Stomach (tissue), 9 donors: ENCODE data around the gene MAP3K10. TPM values are rescaled to one million over a fixed set of nuclear protein-coding genes. Genes with fewer than 3 reads are reported as not detected.
A peak's percentile ranks its signal among the peaks of the same experiment; 100 is the strongest.

Experiments used
- DNase-seq, 2 donors: peaks; one replicate each; pipeline versions ENCODE4 v3.0.0 to v3.0.0-alpha.2; 2013 to 2019
- H3K27ac ChIP-seq, 5 donors: fragments of 200-600 bp in 4 of 5; sonication (generic) in 4 of 5; one replicate each; pipeline ENCODE4 v1.5.1; 2013 to 2019; ENCODE audit warnings: mild to moderate bottlenecking in 1 of 5, moderate library complexity in 1 of 5
- H3K27me3 ChIP-seq, 3 donors: fragments of 200-600 bp; sonication (generic); one replicate each; pipeline ENCODE4 v1.5.1; 2017 to 2019; ENCODE audit warnings: mixed run types in 1 of 3
- H3K36me3 ChIP-seq, 4 donors: fragments of 200-600 bp; sonication (generic); 1 replicate in 3 of 4; 2 replicates in 1 of 4; pipeline ENCODE4 v1.5.1; 2016 to 2019
- H3K4me1 ChIP-seq, 4 donors: fragments of 200-600 bp; sonication (generic); one replicate each; pipeline ENCODE4 v1.5.1; 2016 to 2019
- H3K4me3 ChIP-seq, 4 donors: fragments of 200-600 bp; sonication (generic) in 3 of 4; one replicate each; pipeline ENCODE4 v1.5.1; 2016 to 2019; ENCODE audit warnings: mild to moderate bottlenecking in 1 of 4
- H3K9me3 ChIP-seq, 4 donors: fragments of 200-600 bp; sonication (generic); one replicate each; pipeline ENCODE4 v1.5.1; 2016 to 2019
- EP300 ChIP-seq: sonication (generic); formaldehyde crosslinking; IDR thresholded peaks from one replicate; pipeline ENCODE4 v1.6.1; 2017; ENCODE audit warnings: antibody characterized with exemption
- POLR2A ChIP-seq, 4 donors: fragments of 450-650 bp; IDR thresholded peaks; one replicate each; pipeline ENCODE4 v1.6.1; 2016; ENCODE audit warnings: antibody characterized with exemption in 4 of 4, control low read depth in 2 of 4, mild to moderate bottlenecking in 1 of 4, moderate library complexity in 1 of 4
- POLR2AphosphoS5 ChIP-seq, 3 donors: sonication (generic); formaldehyde crosslinking; IDR thresholded peaks; one replicate each; pipeline ENCODE4 v1.6.1; 2016; ENCODE audit warnings: antibody characterized with exemption in 3 of 3
- WGBS, 5 donors: extraction: QIAGEN DNeasy Blood & Tissue Kit in 3 of 5; methylation state at CpG; one replicate each; pipeline versions ENCODE4 v1.1.5 to v1.1.7; 2013 to 2018; 5-methylcytosine and 5-hydroxymethylcytosine counted together
- intact Hi-C: fragments of 100-400 bp; cut with DNase I; formaldehyde crosslinking; loops from one replicate; pipeline ENCODE4 v1.15.1; 2023; ENCODE audit warnings: low total_unique reads
- polyA plus RNA-seq, 3 donors: library from polyadenylated mRNA; stranded (reverse); fragments of 200-250 nt; gene quantifications; one replicate each; pipeline ENCODE4 v1.2.3, GENCODE V29; 2013
- total RNA-seq, 5 donors: library from RNA; depleted of rRNA; stranded (reverse); fragments of >200 nt; gene quantifications; one replicate each; pipeline versions ENCODE4 v1.1.0 to v1.2.3, GENCODE V29; 2014 to 2016
- TF ChIP-seq, protein P1 (sequence below), 7 experiments: fragments of 450-650 bp in 4 of 7; fragments of 200-600 bp in 3 of 7; sonication (generic) in 3 of 7; IDR thresholded peaks; one replicate each; pipeline ENCODE4 v1.5.1; 2016 to 2019; ENCODE audit warnings: antibody characterized with exemption in 7 of 7, control low read depth in 2 of 7, mild to moderate bottlenecking in 1 of 7
- donor health status: healthy with polysubstance abuse.
- donor health status: Bipolar disorder and iron deficiency.
- donor health status: healthy.

MAP3K10 gene
- total and polyA plus RNA-seq, 8 donors: 5.2 to 34.5 (median 12.7) TPM

DNA sequence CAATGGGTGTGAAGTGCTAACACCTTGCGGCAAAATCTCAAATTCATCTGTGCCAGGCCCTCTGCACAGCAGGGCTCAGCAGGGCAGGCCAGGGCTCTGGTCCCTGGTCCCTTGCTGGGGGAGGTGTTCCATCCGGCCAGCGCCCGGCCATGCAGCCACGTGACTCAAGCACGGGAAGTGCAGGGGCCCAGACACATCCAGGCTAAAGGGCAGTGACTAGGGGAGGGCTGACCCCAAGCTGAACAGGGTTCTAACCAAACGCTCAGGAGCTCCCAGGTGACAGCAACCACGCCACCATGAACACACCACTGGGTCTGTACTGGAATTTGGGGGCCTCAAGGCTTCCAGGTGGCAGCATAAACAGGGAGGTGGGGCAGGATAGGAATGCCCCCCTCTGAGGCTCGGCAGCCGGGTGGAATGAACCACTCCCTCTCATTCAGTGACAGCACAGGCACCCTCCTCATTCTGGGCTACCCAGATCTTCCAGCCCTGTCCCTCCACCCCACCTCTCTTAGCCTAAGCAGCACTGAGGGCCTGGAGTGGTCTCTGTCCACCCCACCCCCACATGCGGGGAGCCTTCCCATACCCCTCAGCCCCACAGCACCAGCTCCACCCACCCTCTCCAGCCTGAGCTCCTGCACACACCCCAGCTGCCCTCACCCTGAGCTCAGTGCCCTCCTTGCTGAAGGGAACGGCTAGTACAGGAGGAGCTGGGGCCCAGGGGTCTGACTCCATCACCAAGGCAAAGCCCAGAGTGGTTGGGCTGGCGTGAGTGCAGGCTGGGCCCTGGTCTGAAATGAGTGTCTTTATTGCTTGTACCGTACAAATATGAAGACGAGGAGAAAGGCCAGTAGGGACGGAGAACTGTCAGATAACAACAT is 40.6 kb downstream of the MAP3K10 start:
- Histone ChIP-seq H3K4me3 (no peak overlapping the region), H3K4me1 (peaks cover under 1 to 18% (median 13%) of the 10 kb centered on the region in 4 donors), H3K36me3 (peaks cover 35 to 45% (median 44%) of the 10 kb centered on the region in 4 donors), H3K9me3 (no peaks in the 10 kb centered on the region), H3K27ac (peak overlapping the region in 2 of 5 donors; percentile 11 to 26), H3K27me3 (peaks cover 0 to 12% (median 3%) of the 10 kb centered on the region in 3 donors)
- intact Hi-C loops: no loop called here
- WGBS, 5 donors: 47 to 67% (median 52%) methylated on average over 7 to 16 of the region's 16 CpGs
- TF ChIP-seq POLR2A (IDR thresholded peaks at IDR 0.05): no peak
- no peak for TF ChIP-seq EP300
- TF ChIP-seq, protein P1, sequence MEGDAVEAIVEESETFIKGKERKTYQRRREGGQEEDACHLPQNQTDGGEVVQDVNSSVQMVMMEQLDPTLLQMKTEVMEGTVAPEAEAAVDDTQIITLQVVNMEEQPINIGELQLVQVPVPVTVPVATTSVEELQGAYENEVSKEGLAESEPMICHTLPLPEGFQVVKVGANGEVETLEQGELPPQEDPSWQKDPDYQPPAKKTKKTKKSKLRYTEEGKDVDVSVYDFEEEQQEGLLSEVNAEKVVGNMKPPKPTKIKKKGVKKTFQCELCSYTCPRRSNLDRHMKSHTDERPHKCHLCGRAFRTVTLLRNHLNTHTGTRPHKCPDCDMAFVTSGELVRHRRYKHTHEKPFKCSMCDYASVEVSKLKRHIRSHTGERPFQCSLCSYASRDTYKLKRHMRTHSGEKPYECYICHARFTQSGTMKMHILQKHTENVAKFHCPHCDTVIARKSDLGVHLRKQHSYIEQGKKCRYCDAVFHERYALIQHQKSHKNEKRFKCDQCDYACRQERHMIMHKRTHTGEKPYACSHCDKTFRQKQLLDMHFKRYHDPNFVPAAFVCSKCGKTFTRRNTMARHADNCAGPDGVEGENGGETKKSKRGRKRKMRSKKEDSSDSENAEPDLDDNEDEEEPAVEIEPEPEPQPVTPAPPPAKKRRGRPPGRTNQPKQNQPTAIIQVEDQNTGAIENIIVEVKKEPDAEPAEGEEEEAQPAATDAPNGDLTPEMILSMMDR (IDR thresholded peaks at IDR 0.05): no peak
- TF ChIP-seq POLR2AphosphoS5 (IDR thresholded peaks at IDR 0.05): no peak
- DNase-seq: peak in 1 of 2 donors; percentile 63

DNA sequence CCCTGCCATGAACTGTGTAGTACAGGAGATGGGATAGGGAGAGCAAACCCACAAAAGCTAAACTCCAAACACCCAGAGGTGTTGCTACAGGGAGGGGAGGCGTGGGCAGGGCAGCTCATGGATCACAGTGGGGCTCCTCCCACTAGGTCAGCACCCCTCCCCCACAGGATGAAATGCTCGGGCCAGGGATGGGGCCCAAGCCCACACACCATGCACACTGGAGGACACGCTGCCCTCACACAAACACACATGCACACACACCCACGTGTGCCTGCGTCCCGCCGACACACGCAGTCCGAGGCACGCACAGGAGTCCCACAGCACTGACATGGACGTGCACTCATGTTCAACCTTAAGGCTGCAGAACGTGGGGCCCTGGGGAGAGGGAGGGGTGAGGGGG is 41.3 kb downstream of the MAP3K10 start:
- no peak overlapping the region for H3K27ac ChIP-seq
- 73 to 85% (median 77%) methylated on average over 2 to 12 of the region's 12 CpGs for WGBS, 5 donors
- H3K27me3 ChIP-seq: peaks cover 0 to 6% (median 0%) of the 10 kb centered on the region in 3 donors
- intact Hi-C loops: no loop called here
- DNase-seq: no peak
- no peak overlapping the region for H3K4me3 ChIP-seq
- peaks cover 42 to 52% (median 51%) of the 10 kb centered on the region in 4 donors for H3K36me3 ChIP-seq
- peaks cover 0 to 16% (median 12%) of the 10 kb centered on the region in 4 donors for H3K4me1 ChIP-seq
- TF ChIP-seq POLR2AphosphoS5 (IDR thresholded peaks at IDR 0.05) (no peak), POLR2A (IDR thresholded peaks at IDR 0.05) (no peak), EP300 (no peak)
- TF ChIP-seq, protein P1 (IDR thresholded peaks at IDR 0.05): no peak
- no peaks in the 10 kb centered on the region for H3K9me3 ChIP-seq

DNA sequence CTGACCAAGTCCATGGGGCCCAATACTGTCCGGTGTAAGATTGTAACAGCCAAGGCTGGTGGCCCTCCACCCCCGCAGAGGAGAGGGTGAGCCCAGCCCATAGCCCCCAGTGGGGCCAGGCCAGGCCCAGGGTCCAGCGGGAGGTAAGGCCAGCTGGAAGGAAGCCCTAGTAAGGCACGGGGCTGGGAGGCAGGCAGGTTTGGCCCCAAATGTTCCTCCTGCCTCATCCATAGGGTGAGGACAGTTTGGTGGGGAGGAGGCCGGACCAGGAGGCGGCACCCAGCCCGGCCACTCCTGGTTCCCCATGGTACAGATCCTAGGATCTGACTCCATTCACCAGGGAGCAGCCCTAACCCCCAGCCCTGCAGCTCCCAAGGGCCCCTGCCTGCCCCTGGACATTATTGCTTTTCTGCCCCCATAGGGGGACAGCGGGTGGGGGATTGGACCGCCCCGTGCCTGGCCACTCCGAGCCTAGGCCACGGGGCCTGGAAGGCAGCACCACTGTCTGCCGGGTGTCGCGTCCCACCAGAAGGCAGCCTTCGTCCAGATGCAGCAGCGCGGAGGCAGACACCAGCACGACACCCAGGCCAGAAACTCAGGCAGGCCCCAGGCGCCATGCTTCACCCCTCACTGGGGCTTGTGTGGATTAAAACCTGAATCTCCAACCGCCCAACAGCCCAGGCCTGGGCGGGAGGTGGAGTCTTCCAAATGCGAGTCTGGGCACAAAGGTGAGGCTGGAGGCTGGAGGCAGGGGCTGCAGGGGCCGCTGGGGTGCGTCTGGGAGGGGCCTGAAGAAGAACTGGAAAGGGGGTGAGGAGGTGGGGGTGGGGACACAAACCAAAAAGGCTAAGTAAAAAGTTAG is 42.0 kb downstream of the MAP3K10 start:
- TF ChIP-seq POLR2A (IDR thresholded peaks at IDR 0.05) (no peak), EP300 (no peak), POLR2AphosphoS5 (IDR thresholded peaks at IDR 0.05) (no peak)
- TF ChIP-seq, protein P1 (IDR thresholded peaks at IDR 0.05): no peak
- intact Hi-C loops: no loop called here
- Histone ChIP-seq H3K27ac (no peak overlapping the region), H3K4me3 (no peak overlapping the region), H3K9me3 (no peaks in the 10 kb centered on the region), H3K36me3 (peaks cover 49 to 59% (median 58%) of the 10 kb centered on the region in 4 donors), H3K4me1 (peaks cover 0 to 16% (median 12%) of the 10 kb centered on the region in 4 donors), H3K27me3 (no peaks in the 10 kb centered on the region)
- no peak for DNase-seq
- 86 to 94% (median 90%) methylated on average over 9 to 25 of the region's 25 CpGs for WGBS, 5 donors

DNA sequence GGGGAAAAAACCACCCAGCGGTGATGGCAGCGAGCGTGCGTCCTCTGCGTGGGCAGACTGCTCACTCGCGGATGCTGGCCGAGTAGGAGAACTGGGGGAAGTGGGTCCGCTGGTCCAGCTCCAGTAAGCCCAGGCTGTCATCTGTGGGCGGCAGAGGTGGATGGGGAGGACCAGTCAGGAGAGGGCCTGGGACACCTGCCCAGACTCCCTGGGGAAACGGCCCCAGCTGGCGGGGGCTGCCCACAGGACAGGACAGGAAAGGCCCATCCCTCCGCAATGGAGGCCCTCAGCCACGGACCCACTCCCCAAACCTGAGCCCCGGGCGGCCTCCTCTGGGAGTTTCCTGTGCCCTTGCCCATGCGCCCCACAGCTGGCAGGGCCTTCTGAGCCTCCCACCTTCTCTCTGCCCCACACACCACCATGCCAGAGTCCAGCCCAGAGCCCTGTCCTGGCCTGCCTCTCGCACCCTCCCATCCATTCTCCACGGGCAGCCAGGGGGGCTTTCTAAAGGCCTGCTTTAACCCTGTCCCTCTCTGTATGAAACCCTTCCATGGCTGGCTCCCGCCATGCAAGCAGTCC is 42.7 kb downstream of the MAP3K10 start:
- H3K27me3 ChIP-seq: no peaks in the 10 kb centered on the region
- H3K9me3 ChIP-seq: no peaks in the 10 kb centered on the region
- H3K4me3 ChIP-seq: no peak overlapping the region
- TF ChIP-seq, protein P1 (IDR thresholded peaks at IDR 0.05): no peak
- no peak for TF ChIP-seq EP300
- TF ChIP-seq POLR2AphosphoS5 (IDR thresholded peaks at IDR 0.05): no peak
- no peak for TF ChIP-seq POLR2A (IDR thresholded peaks at IDR 0.05)
- no peak for DNase-seq
- intact Hi-C loops: no loop called here
- peaks cover 56 to 67% (median 66%) of the 10 kb centered on the region in 4 donors for H3K36me3 ChIP-seq
- 92 to 94% (median 92%) methylated on average over 16 to 20 of the region's 20 CpGs for WGBS, 5 donors
- no peak overlapping the region for H3K27ac ChIP-seq
- peaks cover 0 to 16% (median 12%) of the 10 kb centered on the region in 4 donors for H3K4me1 ChIP-seq
